ENCODE measurements around the gene MLKL.

GRCh38 chr16:74743668-74744299, 43.1 kb upstream of the MLKL start:
- TF ChIP-seq CTCF (IDR thresholded peaks at IDR 0.05) (no peak), POLR2AphosphoS5 (IDR thresholded peaks at IDR 0.05) (peak; percentile 75 to 92 (median 91)), EP300 (IDR thresholded peaks at IDR 0.05; ENCODE audit: low read depth) (no peak), POLR2A (IDR thresholded peaks at IDR 0.05) (peak; percentile 91)

Measured in transverse colon (tissue), 4 donors.